Measurements from ENCODE around the gene ZEB1.
"Not testable (repeated sequence)": the region's sequence is repeated elsewhere in the genome, so short reads cannot be mapped to it uniquely, and the experiment has no call there.

Gene ZEB1

GRCh38 chr10:31522820-31523219 is 203.8 kb downstream of the ZEB1 start:
- H3K36me3 ChIP-seq (ENCODE audit: control insufficient read depth, insufficient read depth, low read length), result no peaks in the 10 kb centered on the region
- H3K9me3 ChIP-seq (ENCODE audit: control insufficient read depth, insufficient read depth, low read length), result no peaks in the 10 kb centered on the region
- no peaks in the 10 kb centered on the region for H3K4me1 ChIP-seq (ENCODE audit: control insufficient read depth, insufficient read depth, low read length)
- H3K4me3 ChIP-seq (ENCODE audit: low read depth, low read length), result no peak overlapping the region
- H3K9ac ChIP-seq (ENCODE audit: low read depth, low read length), result no peak overlapping the region
- H3K27me3 ChIP-seq (ENCODE audit: control insufficient read depth, insufficient read depth, low read length), result no peaks in the 10 kb centered on the region

GRCh38 chr10:31524460-31524859 is 205.4 kb downstream of the ZEB1 start:
- Histone ChIP-seq H3K4me1 (ENCODE audit: control insufficient read depth, insufficient read depth, low read length) (no peaks in the 10 kb centered on the region), H3K4me3 (ENCODE audit: low read depth, low read length) (no peak overlapping the region), H3K9ac (ENCODE audit: low read depth, low read length) (no peak overlapping the region), H3K9me3 (ENCODE audit: control insufficient read depth, insufficient read depth, low read length) (no peaks in the 10 kb centered on the region), H3K27me3 (ENCODE audit: control insufficient read depth, insufficient read depth, low read length) (no peaks in the 10 kb centered on the region), H3K36me3 (ENCODE audit: control insufficient read depth, insufficient read depth, low read length) (no peaks in the 10 kb centered on the region)

- Histone ChIP-seq H3K36me3 (ENCODE audit: control insufficient read depth, insufficient read depth, low read length) (no peaks in the 10 kb centered on the region), H3K4me3 (ENCODE audit: low read depth, low read length) (no peak overlapping the region), H3K9ac (ENCODE audit: low read depth, low read length) (no peak overlapping the region), H3K27me3 (ENCODE audit: control insufficient read depth, insufficient read depth, low read length) (no peaks in the 10 kb centered on the region), H3K4me1 (ENCODE audit: control insufficient read depth, insufficient read depth, low read length) (no peaks in the 10 kb centered on the region), H3K9me3 (ENCODE audit: control insufficient read depth, insufficient read depth, low read length) (no peaks in the 10 kb centered on the region)
Measured at GRCh38 chr10:31526178-31526577, 207.2 kb downstream of the ZEB1 start.

- Histone ChIP-seq H3K36me3 (ENCODE audit: control insufficient read depth, insufficient read depth, low read length) (no peaks in the 10 kb centered on the region), H3K9me3 (ENCODE audit: control insufficient read depth, insufficient read depth, low read length) (no peaks in the 10 kb centered on the region), H3K4me1 (ENCODE audit: control insufficient read depth, insufficient read depth, low read length) (no peaks in the 10 kb centered on the region), H3K9ac (ENCODE audit: low read depth, low read length) (no peak overlapping the region), H3K27me3 (ENCODE audit: control insufficient read depth, insufficient read depth, low read length) (no peaks in the 10 kb centered on the region), H3K4me3 (ENCODE audit: low read depth, low read length) (no peak overlapping the region)
Measured at GRCh38 chr10:31526681-31527080, 207.7 kb downstream of the ZEB1 start.

GRCh38 chr10:31528831-31529230 is 209.8 kb downstream of the ZEB1 start:
- Histone ChIP-seq H3K9me3 (ENCODE audit: control insufficient read depth, insufficient read depth, low read length) (no peaks in the 10 kb centered on the region), H3K4me3 (ENCODE audit: low read depth, low read length) (no peak overlapping the region), H3K4me1 (ENCODE audit: control insufficient read depth, insufficient read depth, low read length) (no peaks in the 10 kb centered on the region), H3K36me3 (ENCODE audit: control insufficient read depth, insufficient read depth, low read length) (no peaks in the 10 kb centered on the region), H3K27me3 (ENCODE audit: control insufficient read depth, insufficient read depth, low read length) (no peaks in the 10 kb centered on the region), H3K9ac (ENCODE audit: low read depth, low read length) (no peak overlapping the region)

- Histone ChIP-seq H3K4me3 (ENCODE audit: low read depth, low read length) (no peak overlapping the region), H3K9ac (ENCODE audit: low read depth, low read length) (no peak overlapping the region), H3K9me3 (ENCODE audit: control insufficient read depth, insufficient read depth, low read length) (no peaks in the 10 kb centered on the region), H3K27me3 (ENCODE audit: control insufficient read depth, insufficient read depth, low read length) (no peaks in the 10 kb centered on the region), H3K36me3 (ENCODE audit: control insufficient read depth, insufficient read depth, low read length) (no peaks in the 10 kb centered on the region), H3K4me1 (ENCODE audit: control insufficient read depth, insufficient read depth, low read length) (no peaks in the 10 kb centered on the region)
Measured at GRCh38 chr10:31536302-31536701, 217.3 kb downstream of the ZEB1 start.

GRCh38 chr10:31549896-31550295 is 230.9 kb downstream of the ZEB1 start:
- Histone ChIP-seq H3K9ac (ENCODE audit: low read depth, low read length) (no peak overlapping the region), H3K27me3 (ENCODE audit: control insufficient read depth, insufficient read depth, low read length) (no peaks in the 10 kb centered on the region), H3K9me3 (ENCODE audit: control insufficient read depth, insufficient read depth, low read length) (peaks cover 5% of the 10 kb centered on the region), H3K4me1 (ENCODE audit: control insufficient read depth, insufficient read depth, low read length) (no peaks in the 10 kb centered on the region), H3K4me3 (ENCODE audit: low read depth, low read length) (no peak overlapping the region), H3K36me3 (ENCODE audit: control insufficient read depth, insufficient read depth, low read length) (no peaks in the 10 kb centered on the region)

- Histone ChIP-seq H3K4me1 (ENCODE audit: control insufficient read depth, insufficient read depth, low read length) (no peaks in the 10 kb centered on the region), H3K4me3 (ENCODE audit: low read depth, low read length) (no peak overlapping the region), H3K9me3 (ENCODE audit: control insufficient read depth, insufficient read depth, low read length) (no peaks in the 10 kb centered on the region), H3K9ac (ENCODE audit: low read depth, low read length) (no peak overlapping the region), H3K36me3 (ENCODE audit: control insufficient read depth, insufficient read depth, low read length) (no peaks in the 10 kb centered on the region), H3K27me3 (ENCODE audit: control insufficient read depth, insufficient read depth, low read length) (no peaks in the 10 kb centered on the region)
Measured at GRCh38 chr10:31554556-31554955, 235.5 kb downstream of the ZEB1 start.

GRCh38 chr10:31557854-31558253 is 238.8 kb downstream of the ZEB1 start:
- Histone ChIP-seq H3K27me3 (ENCODE audit: control insufficient read depth, insufficient read depth, low read length) (no peaks in the 10 kb centered on the region), H3K4me3 (ENCODE audit: low read depth, low read length) (no peak overlapping the region), H3K9ac (ENCODE audit: low read depth, low read length) (no peak overlapping the region), H3K4me1 (ENCODE audit: control insufficient read depth, insufficient read depth, low read length) (no peaks in the 10 kb centered on the region), H3K36me3 (ENCODE audit: control insufficient read depth, insufficient read depth, low read length) (no peaks in the 10 kb centered on the region), H3K9me3 (ENCODE audit: control insufficient read depth, insufficient read depth, low read length) (no peaks in the 10 kb centered on the region)

- H3K9ac ChIP-seq (ENCODE audit: low read depth, low read length); H3K4me3 ChIP-seq (ENCODE audit: low read depth, low read length); H3K4me1 ChIP-seq (ENCODE audit: control insufficient read depth, insufficient read depth, low read length); H3K9me3 ChIP-seq (ENCODE audit: control insufficient read depth, insufficient read depth, low read length); H3K36me3 ChIP-seq (ENCODE audit: control insufficient read depth, insufficient read depth, low read length); H3K27me3 ChIP-seq (ENCODE audit: control insufficient read depth, insufficient read depth, low read length): not testable (repeated sequence)
Measured at GRCh38 chr10:31568252-31568861, 249.3 kb downstream of the ZEB1 start.

GRCh38 chr10:31574577-31574976 is 255.6 kb downstream of the ZEB1 start:
- H3K9ac ChIP-seq (ENCODE audit: low read depth, low read length), result no peak overlapping the region
- no peaks in the 10 kb centered on the region for H3K36me3 ChIP-seq (ENCODE audit: control insufficient read depth, insufficient read depth, low read length)
- H3K4me3 ChIP-seq (ENCODE audit: low read depth, low read length), result no peak overlapping the region
- H3K4me1 ChIP-seq (ENCODE audit: control insufficient read depth, insufficient read depth, low read length), result no peaks in the 10 kb centered on the region
- no peaks in the 10 kb centered on the region for H3K27me3 ChIP-seq (ENCODE audit: control insufficient read depth, insufficient read depth, low read length)
- H3K9me3 ChIP-seq (ENCODE audit: control insufficient read depth, insufficient read depth, low read length), result no peaks in the 10 kb centered on the region

- Histone ChIP-seq H3K9me3 (ENCODE audit: control insufficient read depth, insufficient read depth, low read length) (no peaks in the 10 kb centered on the region), H3K9ac (ENCODE audit: low read depth, low read length) (no peak overlapping the region), H3K36me3 (ENCODE audit: control insufficient read depth, insufficient read depth, low read length) (no peaks in the 10 kb centered on the region), H3K4me1 (ENCODE audit: control insufficient read depth, insufficient read depth, low read length) (no peaks in the 10 kb centered on the region), H3K27me3 (ENCODE audit: control insufficient read depth, insufficient read depth, low read length) (no peaks in the 10 kb centered on the region), H3K4me3 (ENCODE audit: low read depth, low read length) (no peak overlapping the region)
Measured at GRCh38 chr10:31578181-31578852, 259.3 kb downstream of the ZEB1 start.

Measured in iPS-15b (cell line).